ENCODE measurements around the gene NAA20.

Gene NAA20

GRCh38 chr20:20020908-20021307 is 3.7 kb downstream of the NAA20 start:
- DNase-seq = no peak

DNA sequence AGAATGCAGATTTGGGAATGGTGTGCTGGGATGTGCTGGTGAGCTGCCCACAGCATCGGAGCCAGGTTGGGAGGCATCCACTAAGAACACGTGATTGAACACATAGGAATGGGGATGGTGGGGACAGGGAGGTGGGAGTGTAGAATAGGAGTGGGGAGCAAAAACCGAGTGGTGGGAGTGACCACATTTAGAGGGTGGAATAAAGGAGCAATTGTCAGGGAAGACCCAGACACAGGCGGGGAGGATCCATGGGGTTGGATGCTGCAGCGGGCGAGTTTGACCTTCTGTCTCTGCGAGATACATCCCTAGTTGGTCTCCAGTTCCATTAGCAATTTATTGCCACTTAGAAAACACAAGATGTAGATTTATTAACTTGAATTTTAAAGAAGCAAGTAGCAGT is 4.7 kb downstream of the NAA20 start:
- DNase-seq = no peak

GRCh38 chr20:20022498-20022897 is 5.3 kb downstream of the NAA20 start:
- DNase-seq = peak in 1 of 5 experiments; percentile 72

DNA sequence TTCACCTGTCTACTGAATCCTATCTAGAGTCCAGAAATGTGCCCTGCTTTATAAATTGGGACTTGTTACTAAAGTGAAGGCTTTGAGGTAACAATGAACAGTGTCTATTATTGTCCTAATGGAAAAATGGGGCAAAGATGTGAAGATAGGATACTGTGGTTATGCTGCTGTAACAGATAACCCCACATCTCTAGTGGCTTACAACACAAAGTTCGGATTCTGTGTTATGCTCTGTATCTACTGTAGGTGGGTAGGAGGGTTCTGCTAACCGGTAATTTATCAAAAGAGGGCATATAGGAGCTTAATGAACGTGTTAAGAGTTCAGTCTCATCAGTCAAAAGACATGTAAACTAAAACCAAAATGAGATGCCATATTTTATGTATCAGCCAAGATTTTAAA is 6.2 kb downstream of the NAA20 start:
- DNase-seq = no peak

DNA sequence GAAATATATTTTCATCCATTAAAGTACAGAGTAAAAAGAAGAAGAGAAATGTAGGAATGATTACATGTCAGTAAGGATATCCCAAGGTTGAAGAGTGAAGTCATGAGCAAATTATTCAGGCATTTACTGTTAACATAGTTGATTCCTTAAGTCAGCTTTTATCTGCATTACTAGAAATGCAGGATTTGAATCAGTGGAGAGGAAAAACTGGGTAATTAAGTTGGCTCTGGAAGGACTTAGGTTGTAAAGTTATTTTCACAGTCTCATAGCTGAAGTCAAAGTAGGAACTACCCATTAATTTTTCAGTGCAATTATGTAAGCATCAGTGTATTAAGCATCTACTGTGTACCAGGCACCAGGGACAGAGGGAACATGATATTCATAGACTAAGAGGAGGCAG is 7.8 kb downstream of the NAA20 start:
- no peak for DNase-seq

GRCh38 chr20:20027284-20027683 is 10.1 kb downstream of the NAA20 start:
- no peak for DNase-seq

DNA sequence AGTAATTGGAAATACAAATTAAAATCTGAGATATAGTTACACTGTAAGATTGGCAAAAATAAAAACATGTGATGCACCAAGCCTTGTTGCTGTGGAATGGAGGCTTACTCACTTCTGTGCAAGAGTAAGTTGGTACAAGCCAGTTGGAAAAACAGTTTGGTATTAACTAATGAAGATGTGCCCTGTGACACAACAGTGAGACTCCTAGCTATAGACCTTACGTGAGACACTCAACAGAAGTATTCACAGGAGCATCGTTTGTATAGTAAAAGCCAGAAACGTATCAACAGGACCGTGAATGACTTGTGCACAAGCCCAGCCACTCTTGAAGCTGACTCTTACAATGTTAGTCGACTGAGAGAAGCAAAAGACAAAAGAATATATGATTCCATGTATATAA is 14.6 kb downstream of the NAA20 start:
- DNase-seq = no peak

- DNase-seq = no peak
Observed at GRCh38 chr20:20034486-20034885, 17.3 kb downstream of the NAA20 start.

DNA sequence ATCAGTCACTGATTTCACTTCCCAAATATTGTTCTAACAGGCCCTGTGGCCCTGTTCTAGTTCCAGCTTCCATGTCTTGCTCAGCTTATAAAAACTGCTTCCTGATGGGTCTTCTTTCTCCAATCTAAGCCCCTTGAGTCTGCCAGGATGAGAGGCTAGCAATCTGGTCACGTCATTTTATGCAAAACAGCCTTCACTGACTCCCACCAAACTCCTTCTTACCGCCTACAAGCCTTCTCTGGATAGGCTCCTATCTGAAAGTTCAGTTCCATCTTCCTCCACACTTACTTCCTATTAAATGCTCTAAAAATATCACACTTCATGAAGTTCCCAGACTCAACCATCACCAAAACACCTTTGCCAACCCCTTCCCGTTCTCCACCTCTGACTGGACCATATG is 19.6 kb downstream of the NAA20 start:
- DNase-seq = no peak

DNA sequence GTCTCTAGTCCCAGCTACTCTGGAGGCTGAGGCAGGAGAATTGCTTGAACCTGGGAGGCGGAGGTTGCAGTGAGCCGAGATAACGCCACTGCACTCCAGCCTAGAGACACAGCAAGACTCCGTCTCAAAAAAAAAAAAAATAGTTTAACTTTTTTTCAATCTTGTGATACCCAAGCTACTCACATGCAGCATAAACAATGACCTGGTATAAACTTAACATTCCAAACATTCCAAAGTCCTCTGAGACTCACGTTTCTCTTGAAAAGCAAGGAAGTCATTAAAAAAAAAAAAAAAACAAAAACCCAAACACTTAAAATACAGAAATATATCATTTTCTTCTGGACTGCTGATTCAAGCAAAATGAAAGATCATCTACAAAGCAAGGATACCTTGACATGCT is 20.8 kb downstream of the NAA20 start:
- DNase-seq = no peak

GRCh38 chr20:20038586-20038985 is 21.4 kb downstream of the NAA20 start:
- DNase-seq = no peak

GRCh38 chr20:20039752-20040387 is 22.7 kb downstream of the NAA20 start:
- no peak for DNase-seq

DNA sequence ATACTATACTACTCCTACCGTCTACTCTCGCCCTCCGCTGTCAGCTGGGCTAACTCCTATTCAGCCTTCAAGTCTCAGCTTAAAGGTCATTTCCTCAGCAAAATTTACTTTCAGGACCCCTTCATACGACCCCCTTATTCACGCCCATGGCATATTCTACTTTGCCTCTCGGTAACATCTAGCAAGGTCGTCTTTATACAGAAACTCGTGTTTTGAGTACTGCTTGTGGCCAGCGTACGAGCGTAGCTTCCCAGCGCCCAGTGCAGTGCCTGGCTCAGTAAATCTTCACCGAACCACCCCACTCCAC is 34.6 kb downstream of the NAA20 start:
- peak in 1 of 5 experiments; percentile 48 for DNase-seq

DNA sequence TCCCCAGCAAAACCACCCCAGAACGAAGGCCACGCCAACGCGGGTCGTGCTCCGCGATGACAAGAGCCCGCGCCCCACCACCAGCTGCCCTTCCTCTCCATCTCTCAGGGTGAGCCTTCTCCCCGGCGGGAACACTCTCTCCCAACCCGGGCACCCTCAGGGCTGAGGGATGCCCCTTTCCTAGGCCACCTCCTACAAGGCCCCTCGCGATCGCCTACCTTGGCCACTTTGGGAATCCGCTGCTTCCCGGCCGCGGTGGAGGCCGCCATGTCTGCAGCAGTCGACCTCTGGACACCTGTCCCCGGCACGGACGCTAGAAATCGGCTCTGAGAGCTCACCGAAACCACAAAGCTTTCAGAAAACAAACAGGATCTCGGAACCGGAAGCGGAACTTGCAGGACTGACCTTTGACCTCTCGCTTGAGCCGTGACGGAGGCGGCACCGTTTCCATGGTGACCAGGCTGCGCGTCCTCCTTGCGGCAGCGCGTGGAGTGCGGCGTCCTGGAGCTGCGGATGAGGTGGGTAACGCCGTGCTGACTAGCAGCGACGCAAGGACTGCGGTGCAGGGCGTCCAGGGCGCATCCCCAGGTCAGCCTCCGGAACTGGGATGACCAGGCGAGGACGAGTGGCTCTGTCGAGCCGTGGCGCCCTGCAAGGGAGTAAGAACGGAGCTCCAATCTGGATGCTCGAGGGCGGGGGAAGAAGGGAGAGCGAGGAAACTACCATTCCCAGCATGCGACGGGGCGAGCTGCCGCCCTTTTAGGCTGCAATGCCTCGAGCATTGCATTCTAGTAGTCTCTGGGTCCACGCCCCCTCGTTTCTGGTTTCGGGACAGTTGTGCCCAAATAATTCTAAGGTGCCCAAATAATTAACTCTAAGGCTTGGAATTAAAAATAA is 35.2 kb downstream of the NAA20 start, which contains the start of the genes CFAP61 and CRNKL1:
CFAP61 (plus strand) TSS at position 459 of the 897 bp plus-strand sequence. CDS start 4,122 bp downstream, outside the sequence.
CRNKL1 (minus strand) TSS at position 393 of the 897 bp plus-strand sequence; CDS start at position 269, 124 bp downstream.
- peak; percentile 89 to 98 (median 94) for DNase-seq

- DNase-seq = peak in 1 of 5 experiments; percentile 26
Observed at GRCh38 chr20:20060234-20060998, 43.3 kb downstream of the NAA20 start.

- peak in 1 of 5 experiments; percentile 8 for DNase-seq
Observed at GRCh38 chr20:20063941-20064702, 47.0 kb downstream of the NAA20 start.

- DNase-seq = no peak
Observed at GRCh38 chr20:20065361-20065760, 48.2 kb downstream of the NAA20 start.

- DNase-seq = no peak
Observed at GRCh38 chr20:20070871-20071726, 53.9 kb downstream of the NAA20 start.

DNA sequence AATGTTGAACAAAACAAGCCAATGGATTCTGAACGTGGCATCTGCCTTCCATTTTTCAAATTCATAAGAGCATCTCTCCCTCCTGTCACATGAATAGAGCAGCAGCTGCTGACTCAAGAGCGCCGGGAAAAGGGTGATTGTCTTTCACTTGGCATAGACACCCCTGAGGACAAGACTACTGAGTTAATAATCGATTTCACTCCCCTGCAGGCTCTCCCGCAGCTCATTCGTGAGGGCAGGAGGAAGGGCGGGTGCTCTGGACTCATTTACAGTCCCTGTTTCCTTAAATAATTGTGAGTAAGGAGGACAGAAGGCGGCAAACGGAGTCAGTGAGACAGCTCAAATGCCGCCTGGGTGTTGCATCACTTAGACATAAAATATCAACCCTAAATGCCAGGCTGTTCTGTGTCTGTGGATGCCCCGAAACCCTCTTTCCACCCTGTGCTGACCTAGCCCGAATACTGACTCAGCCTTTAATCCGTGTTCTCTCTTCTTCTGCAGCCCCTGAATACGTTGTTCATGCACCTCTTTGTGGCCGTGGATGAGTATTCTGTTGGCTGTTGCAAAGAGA is 56.7 kb downstream of the NAA20 start:
- DNase-seq = no peak

- no peak for DNase-seq
Observed at GRCh38 chr20:20075032-20075431, 57.9 kb downstream of the NAA20 start.

Data from T-helper 2 cell (primary cell).